Measurements from ENCODE around the gene C1orf21.

C1orf21 gene

GRCh38 chr1:184456189-184456588 lies 69.4 kb downstream of the C1orf21 start:
- no peak for DNase-seq

GRCh38 chr1:184457500-184457899 lies 70.7 kb downstream of the C1orf21 start:
- no peak for DNase-seq

DNA sequence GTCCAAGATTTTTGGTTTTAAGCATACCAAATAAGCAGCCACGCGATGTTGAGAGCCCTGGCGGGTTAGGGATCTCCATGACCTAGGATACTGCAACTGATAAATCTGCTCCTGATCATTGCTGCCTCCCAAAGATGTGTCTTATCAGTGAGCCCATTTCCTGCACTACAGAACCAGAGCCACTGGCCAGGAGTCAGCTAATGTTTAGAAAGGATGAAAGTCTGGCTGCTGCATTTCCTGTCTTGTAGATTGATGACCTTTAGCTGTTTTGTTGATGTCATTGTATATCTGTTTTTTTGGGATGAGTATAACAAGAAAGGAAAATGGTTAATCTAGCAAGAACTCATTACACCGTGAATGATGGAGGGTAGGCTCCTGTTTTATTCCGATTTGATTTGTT lies 74.5 kb downstream of the C1orf21 start:
- DNase-seq, result no peak

DNA sequence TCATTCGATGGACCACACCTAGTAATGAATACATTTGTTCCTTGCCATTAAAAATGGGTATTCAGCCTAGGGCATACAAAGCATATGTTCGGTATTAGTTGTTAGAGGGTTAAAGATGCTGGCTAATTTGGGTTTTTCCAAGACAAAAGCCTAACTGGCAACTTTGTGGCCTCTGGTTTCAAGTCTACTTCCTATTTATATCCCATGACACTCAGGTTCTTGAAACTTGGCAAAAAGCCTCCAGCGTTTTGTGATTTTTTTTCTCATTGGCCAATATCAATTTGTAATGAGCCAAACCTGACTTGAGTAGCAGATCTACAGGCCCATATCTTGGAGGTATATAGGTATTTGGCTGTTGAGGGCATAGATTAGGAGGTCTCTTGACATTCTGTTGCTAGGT lies 75.3 kb downstream of the C1orf21 start:
- DNase-seq, result no peak

DNA sequence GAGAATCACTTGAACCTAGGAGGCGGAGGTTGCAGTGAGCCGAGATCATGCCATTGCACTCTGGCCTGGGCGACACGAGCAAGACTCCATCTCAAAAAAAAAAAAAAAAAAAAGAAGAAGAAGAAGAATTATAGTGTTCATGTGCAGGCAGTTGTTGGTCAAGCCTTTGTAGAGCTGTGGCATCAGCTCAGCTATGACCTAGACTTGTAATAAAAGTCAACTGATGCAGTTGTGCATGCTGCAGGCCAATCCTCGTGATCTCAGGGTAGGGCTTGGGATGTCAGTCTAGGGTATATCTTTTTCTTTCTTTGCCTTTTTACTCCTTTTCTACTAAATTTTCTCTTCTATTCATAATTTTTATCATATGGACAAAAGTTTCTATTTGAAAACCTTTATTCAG lies 76.2 kb downstream of the C1orf21 start:
- no peak for DNase-seq

- no peak for DNase-seq
These were observed 76.9 kb downstream of the C1orf21 start for GRCh38 chr1:184463680-184464079.

GRCh38 chr1:184464757-184465156 lies 77.9 kb downstream of the C1orf21 start:
- DNase-seq, result no peak

- DNase-seq, result no peak
These were observed 78.8 kb downstream of the C1orf21 start for GRCh38 chr1:184465489-184466146.

DNA sequence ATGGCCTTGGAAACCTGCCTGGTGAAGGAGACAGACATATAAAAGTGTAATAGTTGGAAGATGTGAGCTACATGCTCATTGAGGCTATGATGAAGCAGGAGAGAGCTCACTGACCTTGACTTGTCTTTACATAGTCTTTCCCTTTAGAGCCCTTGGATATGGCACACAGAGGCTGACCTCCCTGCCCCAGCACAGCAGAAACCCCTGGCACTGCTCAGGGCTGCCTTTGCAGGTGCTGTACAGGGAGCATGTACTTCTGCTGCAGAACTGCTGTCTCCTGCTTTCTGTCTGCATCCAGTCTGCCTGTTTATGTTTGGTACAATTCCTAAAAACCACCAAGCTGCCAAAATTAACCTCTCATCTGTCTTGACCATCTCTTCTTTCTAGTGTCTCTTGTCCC lies 80.5 kb downstream of the C1orf21 start:
- DNase-seq, result no peak

GRCh38 chr1:184469396-184469795 lies 82.6 kb downstream of the C1orf21 start:
- no peak for DNase-seq

- no peak for DNase-seq
These were observed 84.9 kb downstream of the C1orf21 start for GRCh38 chr1:184471686-184472085.

DNA sequence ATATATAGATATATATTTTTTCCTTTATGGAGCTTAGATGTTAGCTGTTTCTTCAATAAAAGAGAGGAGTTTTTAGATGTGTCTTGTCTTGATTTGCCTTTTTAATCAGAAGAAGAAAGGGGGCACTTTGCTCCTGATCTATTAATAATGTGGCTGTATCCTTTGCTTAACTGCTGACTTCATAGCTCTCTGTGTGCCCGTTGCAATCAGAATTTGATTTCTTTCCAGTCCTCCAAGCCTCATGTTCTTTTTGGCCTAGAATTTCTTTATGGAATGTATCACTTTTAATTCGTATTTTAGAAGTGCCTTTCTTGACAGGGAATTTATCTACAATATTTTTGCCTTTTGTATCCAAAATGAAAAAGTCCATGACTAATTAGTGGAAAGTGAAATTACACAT lies 85.3 kb downstream of the C1orf21 start:
- no peak for DNase-seq

GRCh38 chr1:184473176-184473966 lies 86.5 kb downstream of the C1orf21 start:
- no peak for DNase-seq

GRCh38 chr1:184476187-184476586 lies 89.4 kb downstream of the C1orf21 start:
- no peak for DNase-seq

- no peak for DNase-seq
These were observed 92.8 kb downstream of the C1orf21 start for GRCh38 chr1:184479435-184480167.

DNA sequence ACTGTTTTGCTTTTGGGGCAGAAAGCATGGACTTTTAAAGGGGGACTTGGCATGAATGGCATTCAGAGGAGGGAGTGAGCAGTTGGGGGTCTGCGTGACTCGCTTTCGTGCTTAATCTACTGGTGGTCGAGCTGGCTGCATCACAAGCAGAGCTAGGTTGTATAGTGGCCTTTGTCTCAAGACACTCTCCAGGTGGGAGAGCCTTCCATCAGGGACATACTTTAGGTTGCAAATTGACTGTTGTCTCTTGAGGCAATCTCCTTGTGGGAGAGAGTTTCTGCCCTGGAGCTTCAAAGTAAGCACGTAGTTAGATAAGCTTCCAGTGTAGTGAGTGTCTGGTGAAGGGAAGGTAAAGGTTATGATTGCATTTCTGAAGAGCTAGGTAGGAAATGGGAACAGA lies 93.9 kb downstream of the C1orf21 start:
- no peak for DNase-seq

- no peak for DNase-seq
These were observed 95.3 kb downstream of the C1orf21 start for GRCh38 chr1:184482136-184482535.

DNA sequence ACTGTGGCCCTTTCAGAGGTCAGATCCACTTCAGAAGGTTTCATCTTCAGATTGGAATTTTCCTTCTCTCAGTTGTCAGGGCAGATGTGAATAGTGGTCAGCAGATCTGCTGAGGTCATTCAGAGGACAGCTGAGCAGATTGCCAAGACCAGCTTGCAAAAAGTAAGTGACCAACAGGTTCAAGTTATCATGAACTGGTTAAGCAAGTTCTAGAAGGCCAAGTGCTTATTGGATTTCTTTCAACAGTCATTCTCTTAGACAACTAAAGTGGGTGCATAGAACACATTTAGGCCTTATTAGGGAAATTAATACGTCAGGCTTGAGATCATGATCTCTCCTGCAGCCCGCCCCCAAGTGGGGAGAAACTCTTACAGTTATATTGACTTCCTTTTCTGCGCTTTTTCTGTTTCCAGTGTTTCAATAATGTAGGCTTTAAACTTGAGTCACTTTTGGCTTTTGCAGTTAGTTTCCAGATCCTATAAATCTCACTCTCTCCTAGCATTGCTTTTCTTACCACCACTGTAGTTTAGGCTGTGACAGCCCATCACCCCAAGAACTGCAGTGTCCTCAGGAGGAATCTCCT lies 96.4 kb downstream of the C1orf21 start:
- no peak for DNase-seq

DNA sequence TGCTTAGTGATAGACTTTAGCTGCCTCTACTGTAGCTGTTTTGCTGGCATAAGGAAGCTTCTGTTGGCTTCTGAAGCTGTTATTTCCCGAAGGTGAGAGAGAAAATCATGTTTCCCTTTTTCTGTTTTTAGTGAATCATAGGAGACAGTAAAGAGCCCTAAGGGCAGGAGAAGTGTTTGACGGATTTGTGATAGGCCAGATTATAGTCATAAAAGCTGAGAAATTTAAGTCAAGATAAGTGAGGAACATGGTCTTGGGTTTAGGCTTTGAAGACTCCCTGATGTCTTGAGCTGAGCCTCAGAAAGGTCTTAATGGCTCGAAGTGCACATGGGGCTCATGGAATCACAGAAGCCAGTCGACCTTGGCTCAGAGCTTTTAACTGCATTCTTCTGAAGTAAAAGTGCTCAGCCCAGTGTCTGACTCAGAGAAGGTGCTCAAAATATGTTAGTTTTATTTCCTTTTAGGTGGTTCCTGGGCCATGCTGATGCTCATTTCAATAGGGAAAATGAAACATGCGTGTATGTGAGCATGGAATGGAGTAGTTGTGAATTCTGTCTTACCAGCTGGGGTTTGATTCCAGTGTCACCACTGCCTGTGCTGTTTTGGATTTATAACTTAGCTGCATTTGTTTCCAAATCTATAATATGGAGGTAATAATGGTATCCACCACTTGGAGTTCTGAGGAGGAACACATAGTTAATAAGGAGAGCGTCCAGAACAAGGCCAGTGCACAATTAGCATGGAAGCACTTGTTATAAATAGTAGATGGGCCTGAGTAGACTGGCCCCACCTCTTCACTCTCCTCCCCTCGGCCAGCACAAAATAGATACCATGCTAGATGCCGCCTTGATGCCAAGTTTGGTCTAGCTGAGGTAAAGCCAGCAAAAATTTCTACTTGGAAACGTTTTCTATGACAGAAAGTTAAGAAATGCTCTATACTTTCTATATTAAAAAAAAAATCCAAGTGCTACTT lies 99.2 kb downstream of the C1orf21 start:
- DNase-seq, result no peak

DNA sequence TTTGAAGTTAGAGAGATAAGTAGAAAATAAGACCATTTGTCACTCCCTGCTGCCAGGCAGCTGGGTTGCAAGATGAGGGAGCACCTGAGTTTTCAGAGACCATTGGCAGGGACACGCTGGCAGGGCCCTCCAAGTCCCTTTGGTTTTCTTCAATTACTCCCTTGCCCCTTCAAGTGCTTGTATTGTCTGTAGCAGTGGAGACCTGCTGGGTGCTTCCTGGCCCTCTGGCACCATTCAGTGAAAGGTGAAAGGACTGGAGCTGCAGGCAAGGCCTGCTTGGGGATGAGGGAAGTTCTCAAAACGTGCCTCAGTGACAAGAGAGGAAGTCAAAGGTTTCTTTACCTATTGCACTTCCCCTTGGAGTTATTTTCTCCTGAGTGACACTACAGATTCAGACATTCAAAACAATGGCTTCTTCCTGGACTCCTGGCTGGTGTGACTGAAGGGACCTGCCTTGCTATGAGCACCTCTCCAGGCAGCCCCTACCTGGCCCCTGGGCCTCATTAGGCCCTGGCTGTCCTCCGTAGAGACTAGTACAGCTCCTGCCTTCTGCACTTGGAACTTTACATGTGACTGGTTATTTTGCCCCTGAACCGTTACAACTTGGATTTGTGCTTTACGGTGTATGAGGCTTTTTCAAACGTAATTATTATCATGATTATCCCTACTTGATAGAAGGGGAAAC lies 100.1 kb downstream of the C1orf21 start:
- DNase-seq, result no peak

DNA sequence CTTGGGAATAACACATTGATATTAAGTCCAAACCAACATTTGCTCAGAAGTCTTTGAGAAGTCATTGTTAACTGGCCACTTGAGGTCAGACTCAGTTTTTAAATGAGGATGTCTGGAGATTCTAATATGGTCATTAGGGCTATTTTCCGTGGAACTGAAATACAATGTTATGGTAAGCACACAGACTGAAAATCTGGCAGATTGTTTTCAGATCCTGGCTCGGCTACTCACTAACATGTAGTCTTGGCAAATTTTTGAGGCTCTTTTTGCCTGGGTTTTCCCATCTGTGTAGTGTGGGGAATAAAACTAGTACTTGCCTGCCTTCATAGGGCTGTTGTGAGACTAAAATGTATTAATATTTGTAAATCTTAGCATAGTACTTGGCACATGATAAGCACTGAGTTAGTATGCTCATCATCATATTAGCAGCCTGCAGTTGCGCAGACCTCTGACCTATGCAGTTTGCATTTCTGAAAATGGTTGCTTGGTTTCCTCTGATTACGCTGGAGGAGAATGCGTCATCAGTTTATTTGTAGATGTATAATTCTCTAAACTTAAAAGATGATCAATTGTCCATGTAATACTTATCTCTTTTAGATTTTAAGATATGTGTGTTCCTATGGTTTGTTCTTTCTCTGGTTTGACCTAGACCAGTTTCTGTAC lies 100.8 kb downstream of the C1orf21 start:
- DNase-seq, result no peak
